Panc1 (cell line): ENCODE results near the gene SLC25A33. TPM values are rescaled to one million over a fixed set of nuclear protein-coding genes. Genes with fewer than 3 reads are reported as not detected.

Experiments
- ATAC-seq: fragments of 200-7000 bp; cut with Tn5 transposase; 2 replicates; pipeline ENCODE4 v1.9.1; 2020; ENCODE audit warnings: mild to moderate bottlenecking, moderate library complexity
- BruUV-seq: library from RNA; stranded (reverse); fragments of 400-500 nt; replicated peaks from 2 replicates; lab custom pipeline; 2021; lab: Mats Ljungman, UMichigan
- CTCF ChIA-PET: fragments of 300-600 bp; sonication (Branson Sonifier 250); formaldehyde crosslinking; loops from one replicate; lab custom pipeline; 2022; ENCODE audit warnings: antibody characterized with exemption; lab: Charles Lee
- POLR2A ChIA-PET: fragments of 300-600 bp; sonication (Branson Sonifier 250); formaldehyde crosslinking; loops from one replicate; lab custom pipeline; 2022; ENCODE audit warnings: antibody characterized with exemption; lab: Charles Lee
- DNase-seq: peaks from one replicate; pipeline ENCODE4 v3.0.0-alpha.2; 2010; ENCODE audit warnings: low read depth, low spot score
- H3K27ac ChIP-seq: 2 replicates; pipeline ENCODE4 v1.5.1; 2011; ENCODE audit warnings: mild to moderate bottlenecking, low read length, inconsistent platforms
- H3K27me3 ChIP-seq: fragments of 200-500 bp; sonication (Bioruptor generic); 2 replicates; pipeline ENCODE4 v1.6.0; 2014; ENCODE audit warnings: low read length, inconsistent platforms; ENCODE audit not compliant: control insufficient read depth, insufficient read depth
- H3K36me3 ChIP-seq: fragments of 200-500 bp; sonication (Bioruptor generic); 2 replicates; pipeline ENCODE4 v1.5.1; 2014; ENCODE audit warnings: inconsistent platforms, mild to moderate bottlenecking, low read length, moderate library complexity; ENCODE audit not compliant: control insufficient read depth, insufficient read depth
- H3K4me1 ChIP-seq: 2 replicates; pipeline ENCODE4 v1.5.1; 2011; ENCODE audit warnings: inconsistent platforms, mild to moderate bottlenecking, low read length, moderate library complexity; ENCODE audit not compliant: control insufficient read depth, insufficient read depth
- H3K4me3 ChIP-seq, 2 experiments: 2 replicates each; pipeline ENCODE4 v1.5.1; 2011 to 2012; ENCODE audit warnings: low read depth in 2 of 2, low read length in 2 of 2, mild to moderate bottlenecking in 2 of 2, inconsistent platforms in 1 of 2, moderate library complexity in 1 of 2
- H3K9me3 ChIP-seq: fragments of 200-500 bp; sonication (Bioruptor generic); 2 replicates; pipeline ENCODE4 v1.5.1; 2014; ENCODE audit warnings: low read depth, mild to moderate bottlenecking, inconsistent platforms, low read length, moderate library complexity; ENCODE audit not compliant: control insufficient read depth, insufficient read depth
- POLR2AphosphoS5 ChIP-seq: IDR thresholded peaks from 2 replicates; pipeline ENCODE4 v1.6.1; 2012; ENCODE audit warnings: mild to moderate bottlenecking, low read depth, low read length, moderate library complexity
- REST ChIP-seq, 2 experiments: IDR thresholded peaks; 2 replicates each; pipeline ENCODE4 v1.6.1; 2011 to 2012; ENCODE audit warnings: low read depth in 2 of 2, control low read depth in 1 of 2, low read length in 1 of 2, mild to moderate bottlenecking in 1 of 2, moderate library complexity in 1 of 2; ENCODE audit not compliant: insufficient read depth in 1 of 2
- SIN3A ChIP-seq: IDR thresholded peaks from 2 replicates; pipeline ENCODE4 v1.6.1; 2012; ENCODE audit warnings: low read depth, mild to moderate bottlenecking, low read length, moderate library complexity, borderline replicate concordance; ENCODE audit not compliant: insufficient read depth
- TCF7L2 ChIP-seq: IDR thresholded peaks from 2 replicates; pipeline ENCODE4 v1.6.1; 2011; ENCODE audit warnings: mild to moderate bottlenecking, low read depth, low read length, inconsistent platforms
- in situ Hi-C: cut with HindIII; loops from 2 replicates; pipeline ENCODE4 v1.10.0; 2016; ENCODE audit warnings: low sequenced_read_pairs, low pct_unique_long_range_greater_than_20kb
- intact Hi-C: fragments of 100-400 bp; cut with micrococcal nuclease; formaldehyde crosslinking; loops from one replicate; pipeline ENCODE4 v1.10.0; 2022; ENCODE audit not compliant: unreplicated experiment
- total RNA-seq: library from RNA; stranded (reverse); gene quantifications from one replicate; pipeline ENCODE4 v1.2.1, GENCODE V29; 2021; ENCODE audit not compliant: unreplicated experiment
- TF ChIP-seq, protein P1 (sequence below): fragments of 450-650 bp; IDR thresholded peaks from 2 replicates; pipeline ENCODE4 v1.5.1; 2017; ENCODE audit warnings: mild to moderate bottlenecking

Gene SLC25A33
- total RNA-seq, 1 experiment from 2014 or later: 13.4 TPM

DNA sequence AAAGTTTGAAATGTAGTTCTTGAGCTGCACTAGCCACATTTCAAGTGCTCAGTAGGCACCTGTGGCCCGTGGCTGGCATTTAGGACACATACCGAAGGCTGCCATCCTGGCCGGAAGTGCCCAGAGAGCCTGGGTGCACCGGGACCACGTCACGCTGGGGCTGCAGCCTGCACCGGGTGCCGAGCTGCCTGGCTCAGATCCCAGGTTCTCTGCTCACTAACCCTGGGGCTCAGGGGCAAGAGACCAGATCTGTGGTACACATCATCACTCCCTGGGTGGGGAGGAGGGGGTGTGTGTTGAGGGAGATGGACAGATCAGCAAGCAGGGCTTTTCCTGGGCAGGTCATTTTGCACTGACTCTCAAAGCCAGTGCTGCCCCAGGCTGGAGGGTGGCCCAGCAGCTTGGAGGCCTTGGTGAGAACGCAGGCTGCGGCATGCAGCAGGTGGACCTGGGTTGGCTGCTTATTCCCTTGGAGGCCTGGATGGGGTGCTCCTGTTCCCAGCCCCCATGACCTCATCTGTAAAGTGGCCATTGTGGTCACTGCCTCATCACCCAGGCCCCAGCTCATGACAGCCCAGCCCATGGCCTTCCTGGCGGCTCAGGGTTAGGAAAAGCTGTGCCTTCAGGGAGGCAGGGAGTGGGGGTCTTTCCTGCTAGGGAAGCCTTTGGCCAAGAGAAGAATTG lies 73.0 kb downstream of the SLC25A33 start:
- H3K4me1 ChIP-seq: no peaks in the 10 kb centered on the region
- BruUV-seq: no TSS peak
- DNase-seq (no peak), ATAC-seq (no peak)
- in situ Hi-C loops: no loop called here
- no peak overlapping the region for H3K27ac ChIP-seq
- no peak for TF ChIP-seq POLR2AphosphoS5
- TF ChIP-seq TCF7L2: no peak
- no peak for TF ChIP-seq SIN3A
- TF ChIP-seq, protein P1, sequence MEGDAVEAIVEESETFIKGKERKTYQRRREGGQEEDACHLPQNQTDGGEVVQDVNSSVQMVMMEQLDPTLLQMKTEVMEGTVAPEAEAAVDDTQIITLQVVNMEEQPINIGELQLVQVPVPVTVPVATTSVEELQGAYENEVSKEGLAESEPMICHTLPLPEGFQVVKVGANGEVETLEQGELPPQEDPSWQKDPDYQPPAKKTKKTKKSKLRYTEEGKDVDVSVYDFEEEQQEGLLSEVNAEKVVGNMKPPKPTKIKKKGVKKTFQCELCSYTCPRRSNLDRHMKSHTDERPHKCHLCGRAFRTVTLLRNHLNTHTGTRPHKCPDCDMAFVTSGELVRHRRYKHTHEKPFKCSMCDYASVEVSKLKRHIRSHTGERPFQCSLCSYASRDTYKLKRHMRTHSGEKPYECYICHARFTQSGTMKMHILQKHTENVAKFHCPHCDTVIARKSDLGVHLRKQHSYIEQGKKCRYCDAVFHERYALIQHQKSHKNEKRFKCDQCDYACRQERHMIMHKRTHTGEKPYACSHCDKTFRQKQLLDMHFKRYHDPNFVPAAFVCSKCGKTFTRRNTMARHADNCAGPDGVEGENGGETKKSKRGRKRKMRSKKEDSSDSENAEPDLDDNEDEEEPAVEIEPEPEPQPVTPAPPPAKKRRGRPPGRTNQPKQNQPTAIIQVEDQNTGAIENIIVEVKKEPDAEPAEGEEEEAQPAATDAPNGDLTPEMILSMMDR: no peak
- no peak for TF ChIP-seq REST (IDR thresholded peaks at IDR 0.05; ENCODE audit: insufficient read depth in 1 of 2, low read depth in 2 of 2, low read length in 1 of 2)
- ChIA-PET CTCF (no interaction called here), POLR2A (no interaction called here)
- no peaks in the 10 kb centered on the region; the same call in 1 of the 2 replicates for H3K36me3 ChIP-seq
- no peak overlapping the region for H3K4me3 ChIP-seq
- intact Hi-C loops: no loop called here
- H3K9me3 ChIP-seq: no peaks in the 10 kb centered on the region
- no peaks in the 10 kb centered on the region for H3K27me3 ChIP-seq

GRCh38 chr1:9612871-9613624 lies 73.8 kb downstream of the SLC25A33 start:
- ATAC-seq (no peak), DNase-seq (no peak)
- Histone ChIP-seq H3K4me3 (no peak overlapping the region), H3K4me1 (no peaks in the 10 kb centered on the region), H3K36me3 (no peaks in the 10 kb centered on the region; the same call in 1 of the 2 replicates), H3K27me3 (no peaks in the 10 kb centered on the region), H3K9me3 (no peaks in the 10 kb centered on the region), H3K27ac (no peak overlapping the region)
- no peak for TF ChIP-seq TCF7L2
- TF ChIP-seq POLR2AphosphoS5: no peak
- TF ChIP-seq, protein P1: no peak
- no peak for TF ChIP-seq SIN3A
- no peak for TF ChIP-seq REST (IDR thresholded peaks at IDR 0.05; ENCODE audit: insufficient read depth in 1 of 2, low read depth in 2 of 2, low read length in 1 of 2)
- POLR2A ChIA-PET: interaction anchor here (0.6 kb wide), 1 partner anchor 403 kb away, joined by 3 read pairs; no protein-coding TSS in a partner anchor
- intact Hi-C loops: no loop called here
- no TSS peak for BruUV-seq
- in situ Hi-C loops: no loop called here
- CTCF ChIA-PET: interaction anchor here (1.1 kb wide), 1 partner anchor 323 kb away, joined by 3 read pairs; no protein-coding TSS in a partner anchor
